GF-D8 (cell line): Measurements from ENCODE around the gene SNX33.
"Not testable (repeated sequence)": the region's sequence is repeated elsewhere in the genome, so short reads cannot be mapped to it uniquely, and the experiment has no call there.

Experiments used
- DNase-seq: peaks from one replicate; lab custom pipeline; 2025; lab: John Stamatoyannopoulos, UW

SNX33 gene

DNA sequence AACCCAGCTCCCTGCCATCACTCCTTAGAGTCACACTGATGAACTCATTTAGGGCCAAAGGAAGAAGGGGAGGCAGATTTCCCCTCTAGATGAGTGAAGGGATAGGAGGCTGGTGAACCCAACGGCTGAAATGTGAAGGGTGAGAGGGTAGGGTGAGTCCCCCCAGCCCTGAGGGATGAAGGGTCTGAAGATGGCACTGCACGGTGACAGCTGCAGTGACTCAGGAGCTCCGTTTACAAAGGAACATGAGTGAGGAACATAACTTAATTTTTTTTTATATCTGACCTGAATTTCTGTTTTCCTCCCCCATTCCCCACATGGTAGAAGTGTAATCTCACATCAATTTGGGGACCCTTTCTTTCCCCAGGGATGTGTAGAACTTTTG is 14.0 kb downstream of the SNX33 start:
- DNase-seq, result no peak

DNA sequence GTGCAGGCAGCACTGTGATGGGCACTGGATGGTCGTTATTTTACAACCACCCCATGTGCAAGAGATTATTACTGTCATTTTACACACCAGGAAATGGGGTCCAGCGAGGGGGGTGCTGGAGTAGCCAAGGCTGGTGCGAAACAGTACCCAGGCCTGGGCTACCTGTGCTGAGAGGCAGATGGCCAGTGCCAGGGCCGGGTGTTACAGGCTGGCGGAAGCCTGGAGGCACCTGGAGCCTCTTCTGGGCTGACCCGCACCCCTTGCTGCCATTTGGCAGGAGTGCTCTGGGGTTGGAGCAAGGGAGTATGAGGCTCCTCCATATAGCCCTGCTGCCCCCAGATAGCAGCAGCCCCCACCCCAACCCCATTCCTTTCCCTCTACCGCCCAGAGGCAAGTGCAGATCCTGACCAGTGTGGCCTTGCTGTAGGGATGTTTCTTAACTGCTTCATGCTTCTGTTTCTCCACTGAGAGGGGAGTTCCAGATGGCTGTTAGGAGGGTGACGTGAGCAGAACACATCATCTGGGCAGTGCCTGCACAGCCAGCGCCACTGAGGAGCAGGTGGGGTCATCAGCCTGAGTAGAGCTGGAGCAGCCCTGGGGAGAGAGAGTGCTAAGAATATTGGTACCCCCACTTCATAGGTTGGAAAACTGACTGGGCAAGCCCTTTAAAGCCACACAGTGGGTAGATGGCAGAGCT is 15.3 kb downstream of the SNX33 start:
- no peak for DNase-seq

DNA sequence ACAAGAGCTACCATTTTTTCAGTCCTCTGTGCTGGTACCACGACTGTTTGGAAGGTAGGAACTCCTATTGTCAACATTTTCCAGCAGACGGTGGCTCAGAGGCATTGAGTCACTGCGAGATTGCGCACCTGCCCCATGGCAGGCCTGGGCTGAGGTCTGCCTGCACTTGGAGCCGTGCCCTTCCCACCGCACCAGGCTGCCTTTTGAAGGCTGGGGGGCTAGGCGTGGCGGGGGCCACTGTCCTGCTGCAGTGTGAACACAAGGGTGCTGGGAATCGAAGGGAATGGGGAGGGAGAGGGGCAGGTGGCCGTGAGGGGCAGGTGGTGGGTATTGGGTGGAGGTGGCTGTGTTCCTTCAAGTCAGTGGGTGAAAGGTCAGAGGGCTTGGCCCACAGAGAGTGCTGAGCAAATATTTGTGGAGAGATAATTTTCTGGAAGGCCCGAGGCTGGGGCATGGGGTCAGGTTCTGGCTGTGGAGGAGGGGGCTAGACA is 16.3 kb downstream of the SNX33 start:
- no peak for DNase-seq

DNA sequence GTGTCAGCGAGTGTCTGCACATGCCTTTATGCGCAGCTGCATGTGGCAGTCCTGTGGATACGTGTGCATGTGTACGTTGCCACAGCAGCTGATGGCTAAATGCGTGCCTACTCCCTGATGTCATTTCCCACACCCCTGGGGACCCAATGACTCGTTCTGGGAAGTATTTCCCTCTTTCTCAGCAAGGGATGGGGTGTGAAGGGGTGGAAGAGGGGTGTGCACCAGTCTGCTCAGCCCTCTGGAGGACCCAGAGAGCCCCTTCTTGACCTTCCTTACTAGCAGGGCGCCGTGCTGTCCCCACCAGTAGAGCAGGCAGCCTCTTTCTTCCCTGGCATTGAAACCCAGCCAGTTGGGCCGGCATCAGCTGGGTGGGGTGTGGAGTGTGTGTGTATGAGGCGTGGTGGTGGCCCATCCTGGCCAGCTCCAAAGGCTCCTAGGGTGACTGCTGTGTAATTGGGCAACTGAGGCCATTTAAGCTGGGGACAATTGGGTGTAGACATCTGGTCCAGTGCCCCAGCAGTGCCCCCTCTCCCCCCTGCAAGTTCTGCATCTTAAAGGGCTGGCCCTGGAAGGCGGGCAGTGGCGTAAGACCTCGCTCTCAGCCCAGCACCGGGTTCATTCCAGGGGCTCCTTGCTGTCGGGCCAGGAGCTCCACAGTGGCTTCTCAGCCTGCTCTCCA is 19.2 kb downstream of the SNX33 start:
- DNase-seq, result no peak

DNA sequence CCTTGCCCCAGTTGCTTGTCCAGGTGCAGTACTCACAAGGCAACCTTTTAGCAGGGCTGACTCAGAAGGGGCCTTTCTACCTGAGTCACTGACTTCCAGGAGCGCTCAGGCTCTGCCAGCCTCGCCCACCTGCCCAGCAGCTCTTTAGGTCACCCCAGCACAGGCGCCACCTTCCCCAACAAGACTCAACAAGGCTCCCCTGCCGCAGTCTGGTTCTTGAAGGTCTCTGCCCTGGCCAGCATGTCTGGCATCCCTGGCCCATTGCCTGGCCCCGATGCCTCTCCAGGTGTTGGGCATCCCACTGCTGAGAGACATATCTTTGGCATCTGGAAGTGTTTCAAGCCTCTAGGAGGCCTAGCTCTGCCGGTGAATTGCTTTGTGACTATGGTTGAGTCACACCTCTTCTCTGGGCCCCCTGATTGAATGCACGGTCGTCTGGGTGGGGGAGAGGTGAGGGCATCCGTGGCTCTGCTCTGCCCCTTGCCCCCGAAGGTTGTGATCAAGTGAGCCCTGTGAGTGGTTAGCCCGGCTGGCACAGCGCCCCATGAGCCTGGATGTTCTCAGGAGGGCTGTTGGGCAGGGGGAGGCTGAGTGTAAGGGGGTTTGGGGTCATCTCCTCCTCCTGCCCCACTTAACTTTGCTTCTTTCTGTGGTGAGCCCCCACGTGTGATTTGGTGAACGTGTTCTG is 21.6 kb downstream of the SNX33 start:
- DNase-seq, result no peak

DNA sequence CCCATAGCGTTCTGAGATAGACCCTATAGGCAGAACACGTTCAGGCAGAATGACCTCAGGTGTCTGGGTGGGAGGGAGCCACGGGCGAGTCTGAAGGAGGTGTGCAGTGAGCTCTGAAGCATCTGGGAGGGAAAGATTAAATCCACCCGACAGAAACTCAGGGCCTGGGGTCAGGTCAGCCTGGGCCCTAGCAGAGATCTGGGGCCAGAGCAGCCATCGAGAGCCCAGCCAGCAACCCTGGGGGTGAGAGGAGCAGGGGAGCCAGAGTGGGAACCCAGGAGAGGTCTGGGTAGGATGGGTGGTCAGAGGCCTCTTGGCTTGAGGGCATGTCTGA is 22.1 kb downstream of the SNX33 start:
- DNase-seq, result no peak

DNA sequence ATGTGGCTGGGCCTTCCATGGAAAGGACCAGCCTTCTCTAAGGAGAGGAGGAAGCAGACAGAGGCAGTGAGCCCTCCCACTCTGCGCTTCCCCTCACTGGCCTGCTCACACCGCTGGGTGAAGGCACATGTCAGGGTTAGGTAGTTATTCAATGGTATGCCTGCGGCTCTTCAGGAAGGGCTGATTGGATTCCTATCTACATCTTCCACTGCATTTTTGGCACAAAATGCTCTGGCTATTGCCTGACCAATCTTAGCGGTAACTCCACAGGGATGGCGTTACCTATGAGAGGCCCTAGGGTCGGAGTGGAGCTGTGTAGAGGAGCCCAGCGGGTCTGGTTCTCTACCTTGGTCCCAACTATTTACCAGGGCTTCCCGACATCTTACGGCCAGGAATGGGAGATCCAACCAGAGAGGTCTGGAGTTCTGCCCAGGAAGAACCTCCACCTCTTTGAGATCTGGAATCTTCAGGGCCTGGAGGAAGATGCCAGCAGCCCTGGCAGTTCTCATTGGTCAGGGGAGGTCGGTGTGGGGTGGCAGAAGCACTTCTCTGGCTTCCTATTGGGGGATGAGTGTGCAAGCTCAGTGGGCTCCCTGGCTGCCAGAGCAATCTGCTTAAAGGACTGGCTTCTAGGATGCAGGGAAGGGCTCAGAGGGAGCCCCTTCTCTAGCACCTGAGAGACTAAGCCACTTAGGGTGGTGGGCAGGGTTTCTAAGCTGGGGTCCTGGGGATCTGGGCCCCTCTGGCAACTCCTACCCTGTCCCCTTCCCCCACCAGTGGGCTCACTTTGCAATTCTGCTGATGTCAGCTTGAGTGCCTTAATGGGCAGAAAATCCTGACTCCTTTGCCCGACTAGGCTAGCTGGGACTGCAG is 24.3 kb downstream of the SNX33 start:
- DNase-seq, result no peak

DNA sequence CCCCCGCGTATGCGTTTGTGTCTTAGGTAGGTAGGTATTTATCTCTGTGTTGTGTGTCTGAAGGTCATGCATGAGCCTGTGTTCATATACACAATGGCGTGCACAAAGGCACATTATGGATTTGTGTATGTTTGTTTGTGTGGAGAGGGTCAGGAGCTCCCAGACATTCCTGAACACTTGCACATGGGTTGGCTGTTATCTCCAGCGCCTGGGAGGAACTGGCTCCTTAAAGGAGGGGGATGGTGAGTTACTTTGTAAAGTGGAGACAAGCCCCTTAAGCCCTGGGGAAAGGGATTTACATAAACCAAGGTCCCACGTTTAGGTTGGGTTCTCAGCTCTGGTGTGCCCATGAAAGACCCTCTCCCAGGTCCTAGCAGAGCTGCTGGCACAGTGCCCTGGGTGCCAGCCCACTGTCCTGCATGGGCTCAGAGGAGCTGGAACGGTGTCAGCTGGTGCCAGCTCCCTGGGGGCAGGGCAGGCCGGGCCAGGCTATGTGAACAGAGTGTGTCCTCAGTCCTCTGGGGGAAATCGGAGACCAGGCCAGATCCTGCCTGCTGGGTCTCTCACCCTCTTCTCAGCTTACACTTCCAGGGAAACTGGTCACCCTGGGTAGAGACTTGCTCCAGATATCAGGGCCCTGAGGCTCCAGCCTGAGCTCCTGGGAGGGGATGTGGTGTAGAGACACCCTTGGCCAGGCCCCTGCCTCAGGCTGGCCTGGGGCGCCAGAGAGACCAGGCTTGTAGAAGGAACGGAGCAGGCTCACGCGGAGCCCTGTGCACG is 25.1 kb downstream of the SNX33 start:
- DNase-seq, result no peak

DNA sequence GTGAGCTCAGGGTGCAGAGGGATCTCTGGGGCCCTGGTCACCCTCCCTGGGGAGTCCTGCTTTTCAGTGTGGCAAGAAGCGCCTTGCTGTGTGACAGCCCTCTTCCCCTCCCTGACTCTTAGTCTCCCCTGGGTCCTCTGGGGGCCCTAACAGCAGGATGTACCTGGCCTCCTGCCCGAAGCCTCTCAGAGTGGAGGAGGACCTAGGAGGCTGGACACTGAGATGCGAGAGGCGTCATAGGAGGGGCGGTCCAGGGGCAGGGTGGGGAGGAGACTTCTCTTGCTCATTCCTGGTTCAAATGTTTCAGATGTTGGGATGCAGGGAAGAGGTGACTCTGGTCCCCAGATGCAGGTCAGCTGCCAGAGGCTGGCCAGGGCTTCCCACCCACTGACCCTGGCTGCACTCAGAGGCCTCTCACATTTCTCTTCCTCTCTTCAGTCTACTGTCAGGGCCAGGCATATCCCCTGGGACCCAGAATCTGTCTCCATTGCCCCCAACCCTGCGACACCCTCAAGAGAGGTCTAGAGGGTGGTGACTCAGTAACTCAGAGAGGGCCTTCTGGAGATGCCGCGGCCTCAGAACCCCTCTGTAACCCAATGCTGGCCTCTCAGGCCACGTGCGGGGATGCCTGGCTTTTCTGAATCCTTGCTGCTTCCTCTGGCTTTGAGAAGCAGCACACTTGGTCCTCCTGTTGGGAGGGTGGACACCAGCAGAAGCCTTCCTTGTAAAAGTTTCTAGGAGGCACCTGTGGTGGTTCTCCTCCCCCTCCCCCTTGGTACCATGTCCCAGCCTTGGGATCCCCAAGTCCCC is 25.9 kb downstream of the SNX33 start:
- DNase-seq, result no peak

DNA sequence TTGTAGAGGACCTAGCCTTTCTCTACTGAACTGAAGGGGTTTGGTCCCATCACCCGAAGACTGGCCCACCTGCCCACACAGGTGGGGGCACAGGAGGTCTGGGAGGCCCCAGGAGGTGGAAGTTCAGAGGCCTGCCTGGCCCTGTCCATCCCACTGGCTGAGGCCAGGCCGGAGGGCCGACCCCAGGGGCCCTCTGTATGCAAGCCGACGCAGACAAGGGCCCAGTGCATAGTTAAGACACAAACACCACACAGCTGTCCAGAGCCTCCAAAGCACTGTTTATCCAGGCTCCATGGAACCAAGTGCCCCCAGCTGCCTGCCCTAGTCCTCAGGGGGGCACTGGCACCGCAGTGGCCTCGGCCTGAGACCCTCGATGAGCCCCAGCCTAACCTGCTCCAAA is 26.7 kb downstream of the SNX33 start:
- no peak for DNase-seq

DNA sequence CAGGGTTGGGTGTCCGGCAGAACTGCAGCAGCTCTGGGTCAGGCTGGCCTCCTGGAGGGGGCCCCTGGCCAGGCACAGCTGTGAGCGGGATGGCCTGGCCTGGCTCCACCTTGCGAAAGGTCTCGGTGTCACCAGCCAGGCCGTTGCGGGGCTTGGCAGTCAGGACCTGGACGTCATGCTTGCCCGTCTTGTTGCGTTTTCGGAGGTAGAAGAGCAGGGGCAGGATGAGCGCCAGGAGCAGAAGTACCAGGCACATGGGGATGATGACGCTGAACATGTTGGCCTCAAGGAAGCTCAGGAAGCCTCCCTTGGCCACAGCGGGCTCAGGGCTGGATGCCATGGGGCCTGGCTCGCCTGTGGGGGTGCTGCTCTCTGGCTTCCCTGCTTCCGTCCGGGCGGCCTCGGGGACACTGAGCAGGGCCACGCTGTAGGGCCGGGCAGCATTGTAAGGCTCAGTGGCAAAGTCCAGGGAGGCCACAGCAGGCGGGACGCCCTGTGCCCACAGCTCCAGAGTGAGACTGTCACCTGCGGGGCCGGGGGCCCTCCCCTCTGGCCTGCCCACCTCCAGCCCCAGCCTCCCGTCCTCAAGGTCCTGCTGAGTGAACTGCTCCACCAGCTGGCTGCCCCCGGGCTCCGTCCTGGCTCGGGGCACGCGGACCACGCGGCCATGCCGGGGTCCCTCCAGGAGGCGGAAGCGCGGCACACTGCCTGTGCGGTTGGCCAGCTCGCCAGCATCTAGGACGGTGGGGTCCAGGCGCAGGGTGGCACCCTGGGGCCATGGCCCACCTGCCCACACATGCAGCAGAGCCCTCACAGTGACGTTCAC is 28.1 kb downstream of the SNX33 start:
- no peak for DNase-seq

DNA sequence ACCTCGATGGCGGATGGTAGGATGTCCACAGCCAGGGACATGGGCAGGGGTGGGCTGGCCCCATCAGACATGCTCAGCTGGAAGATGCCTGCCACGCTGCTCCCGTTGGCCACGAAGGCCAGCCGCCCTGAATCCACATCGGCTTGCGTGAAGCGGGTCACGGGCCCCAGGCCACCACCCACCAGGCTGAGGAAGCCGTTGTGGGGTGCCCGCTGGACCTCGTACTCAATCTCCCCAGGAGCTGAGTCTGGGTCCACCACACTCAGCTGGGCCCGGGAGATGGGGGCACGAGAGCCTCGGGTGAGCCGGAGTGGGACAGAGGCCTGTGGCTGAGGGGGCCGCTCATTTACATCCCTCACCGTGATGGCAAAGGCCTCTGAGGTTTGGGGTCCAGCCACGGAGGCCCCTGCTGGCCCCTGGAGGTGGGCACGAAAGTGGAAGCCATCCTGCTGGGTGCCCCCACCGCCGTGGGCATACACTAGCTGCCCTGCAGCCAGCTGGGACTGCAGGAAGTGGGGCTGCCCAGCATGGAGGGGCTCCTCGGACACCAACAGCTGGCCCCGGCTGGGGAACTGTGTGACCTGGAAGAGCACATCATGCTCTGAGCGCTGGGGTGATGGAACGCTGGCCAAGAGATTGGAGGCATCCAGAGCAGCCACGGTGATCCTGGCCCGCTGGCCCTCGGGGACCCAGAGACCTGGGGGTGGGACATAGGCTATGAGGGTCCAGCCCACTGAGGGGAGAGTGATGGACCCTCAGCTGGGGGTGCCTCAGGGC is 29.2 kb downstream of the SNX33 start:
- DNase-seq, result no peak

DNA sequence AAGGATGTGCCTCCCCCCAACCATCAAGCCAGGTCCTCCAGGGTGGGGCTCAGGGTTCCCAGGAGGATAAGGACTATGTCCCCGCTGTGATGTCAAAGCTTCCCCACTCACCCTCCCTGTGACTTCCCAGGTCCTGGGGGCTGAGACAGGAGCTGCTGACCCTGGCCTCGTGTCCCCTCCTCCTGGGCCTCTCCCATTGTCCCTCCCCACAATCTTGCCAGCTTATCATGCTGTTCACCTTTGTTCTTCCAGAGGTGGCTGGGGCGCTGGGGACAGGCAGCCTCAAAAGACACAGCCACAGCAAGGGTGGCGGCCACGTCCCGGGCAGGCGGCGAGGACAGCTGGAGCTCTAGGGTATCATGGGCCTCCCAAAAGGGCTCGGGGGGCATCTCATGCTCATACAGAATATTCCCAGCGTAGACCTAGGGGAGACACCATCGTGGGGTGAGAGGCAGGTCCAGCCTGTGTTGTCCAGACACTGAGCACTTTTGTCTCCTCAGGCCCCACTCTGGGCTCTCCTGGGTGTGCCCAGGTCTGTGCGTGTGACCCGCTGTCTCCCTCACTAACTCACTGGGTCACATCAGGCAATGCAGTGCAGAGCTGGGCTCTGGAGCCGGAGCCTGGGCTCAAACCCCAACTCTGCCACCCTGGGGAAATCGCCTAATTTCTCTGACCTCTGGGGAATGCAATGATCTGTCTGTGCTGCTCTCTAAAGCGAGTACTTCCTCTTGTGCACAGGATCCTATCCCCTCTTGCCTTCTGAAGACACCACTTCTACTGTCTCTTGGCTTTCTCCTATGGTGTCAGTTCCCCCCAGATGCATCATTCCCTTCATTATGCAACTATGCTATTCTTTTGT is 30.0 kb downstream of the SNX33 start:
- DNase-seq, result no peak

DNA sequence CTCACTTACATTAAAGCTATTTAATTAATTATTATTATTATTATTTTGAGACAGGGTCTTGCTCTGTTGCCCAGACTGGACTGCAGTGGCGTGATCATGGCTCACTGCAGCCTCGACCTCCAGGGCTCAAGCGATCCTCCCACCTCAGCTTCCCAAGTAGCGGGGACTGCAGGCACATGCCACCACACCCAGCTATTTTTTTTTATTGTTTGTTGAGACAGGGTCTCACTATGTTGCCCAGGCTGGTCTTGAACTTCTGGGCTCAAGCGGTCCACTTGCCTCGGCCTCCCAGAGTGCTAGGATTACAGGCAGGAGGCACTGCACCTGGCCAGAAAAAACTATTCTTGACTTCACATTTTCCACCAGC is 30.6 kb downstream of the SNX33 start:
- DNase-seq, result not testable (repeated sequence)

DNA sequence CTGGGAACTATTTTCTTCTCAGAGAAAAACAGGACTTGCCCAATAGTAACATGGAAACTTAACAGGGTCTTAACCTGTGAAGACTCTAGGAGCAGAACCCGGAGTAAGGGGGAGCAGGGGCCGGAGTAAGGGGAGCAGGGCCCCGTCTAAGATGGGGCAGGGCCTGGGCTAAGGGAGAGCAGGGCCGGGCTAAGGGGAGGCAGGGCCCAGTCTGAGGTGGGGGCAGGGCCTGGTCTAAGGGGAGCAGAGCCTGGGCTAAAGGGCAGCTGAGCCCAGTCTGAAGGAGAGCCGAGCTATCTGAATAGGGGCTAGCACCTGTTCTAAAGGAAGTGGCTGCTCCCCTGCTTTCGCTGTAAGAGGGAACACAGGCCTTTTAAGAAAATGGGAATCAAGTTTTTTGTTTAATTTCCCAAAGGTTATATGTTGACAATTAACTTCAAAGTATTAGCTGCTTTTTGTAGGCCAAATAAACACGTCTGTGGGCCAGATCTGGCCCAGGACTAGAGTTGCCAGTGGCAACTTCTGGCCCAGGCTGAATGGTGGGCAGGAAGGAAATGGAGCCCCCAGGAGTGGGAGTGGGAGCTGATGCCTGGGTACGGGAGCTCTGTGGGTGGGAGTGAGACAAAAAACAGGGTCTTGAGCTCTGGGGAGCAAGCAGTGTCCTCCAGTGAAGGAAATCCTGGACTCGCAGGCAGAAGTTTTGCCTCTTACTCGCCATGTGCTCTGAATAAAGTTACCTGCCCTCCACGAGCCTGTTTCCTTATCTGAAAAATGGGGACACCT is 32.5 kb downstream of the SNX33 start:
- DNase-seq, result no peak

DNA sequence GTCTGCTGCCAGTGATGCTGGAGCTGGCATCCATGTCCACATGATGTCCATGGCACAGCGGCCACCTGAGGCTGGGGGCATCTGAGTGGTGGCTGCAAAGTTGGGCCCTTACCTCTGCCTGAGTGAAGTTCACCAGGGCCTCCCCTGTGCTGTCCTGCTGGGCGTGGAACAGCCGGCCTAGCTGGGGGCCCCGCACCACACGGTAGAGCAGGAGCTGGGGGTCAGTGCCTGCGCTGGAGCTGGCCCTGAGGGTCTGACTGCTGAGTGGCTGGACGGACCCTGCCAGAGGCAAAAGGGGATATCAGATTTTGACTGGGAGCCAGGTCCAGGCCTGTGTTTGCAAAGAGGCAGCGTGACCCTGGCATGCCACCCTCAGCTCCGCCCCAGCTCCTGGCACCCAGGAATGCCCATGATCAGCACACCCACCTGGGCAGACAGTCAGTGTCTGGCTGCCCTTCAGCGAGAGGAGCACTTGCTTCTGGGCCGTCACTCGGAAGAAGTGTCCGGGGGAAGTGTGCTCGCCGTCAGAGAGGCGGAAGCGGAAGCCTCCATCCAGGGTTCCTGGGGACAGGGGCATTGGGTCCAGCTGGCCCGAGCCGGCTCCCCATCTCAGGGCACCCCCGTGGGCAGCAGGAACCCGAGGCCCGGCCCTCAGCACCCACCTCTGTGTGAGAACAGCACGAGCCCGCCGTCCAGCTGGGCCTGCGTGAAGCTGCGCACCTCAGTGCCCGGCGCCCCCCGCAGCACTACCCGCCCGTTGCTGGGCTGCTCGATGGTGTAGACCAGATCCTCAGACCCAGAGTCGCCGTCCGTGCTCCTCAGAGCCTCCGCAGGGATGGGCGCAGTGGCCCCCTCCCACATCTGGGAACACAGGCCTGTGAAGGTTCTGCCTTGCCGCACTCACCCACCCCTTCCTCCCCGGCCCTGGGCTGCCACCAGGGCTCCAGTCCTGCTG is 34.7 kb downstream of the SNX33 start:
- no peak for DNase-seq
